ENCODE data around the gene S1PR4. TPM values are rescaled to one million over a fixed set of nuclear protein-coding genes. Genes with fewer than 3 reads are reported as not detected.
A peak's percentile ranks its signal among the peaks of the same experiment; 100 is the strongest.
"Not testable (repeated sequence)": the region's sequence is repeated elsewhere in the genome, so short reads cannot be mapped to it uniquely, and the experiment has no call there.

The S1PR4 gene
- total and polyA plus RNA-seq, 2 of the 13 experiments (the other 11 are each of a cell fraction or from before 2014, with no cell fraction given), result 0.07 to 0.09 TPM

GRCh38 chr19:3171894-3172672 lies 6.5 kb upstream of the S1PR4 start (continued):
- no peak for TF ChIP-seq SOX6 (IDR thresholded peaks at IDR 0.05)
- TF ChIP-seq SOX6 (CRISPR knock-in tag; IDR thresholded peaks at IDR 0.05), result no peak
- no peak for TF ChIP-seq JUND (CRISPR knock-in tag; IDR thresholded peaks at IDR 0.05)
- TF ChIP-seq ZMYM3 (CRISPR knock-in tag; IDR thresholded peaks at IDR 0.05), result peak; percentile 55; the same call in 1 of the 2 replicates
- no peak for TF ChIP-seq THRA (CRISPR knock-in tag; IDR thresholded peaks at IDR 0.05; ENCODE audit: borderline replicate concordance)
- TF ChIP-seq MTA1 (CRISPR knock-in tag; IDR thresholded peaks at IDR 0.05; ENCODE audit: borderline replicate concordance), result no peak
- TF ChIP-seq ZNF24 (IDR thresholded peaks at IDR 0.05), result peak; percentile 96
- no peak for TF ChIP-seq MTERF4 (CRISPR knock-in tag; IDR thresholded peaks at IDR 0.05)
- TF ChIP-seq ZMYM2 (CRISPR knock-in tag; IDR thresholded peaks at IDR 0.05), result 0 out of 2 replicates have a peak, but pooled peaks have one; percentile 37
- TF ChIP-seq SOX13 (IDR thresholded peaks at IDR 0.05), result no peak
- peak in 1 of 2 experiments; percentile 7; a peak in 1 of 4 replicates for TF ChIP-seq SOX13 (CRISPR knock-in tag; conservative IDR thresholded peaks at IDR 0.05 in 1 of 2, IDR thresholded peaks at IDR 0.05 in 1 of 2)
- TF ChIP-seq MEIS1 (CRISPR knock-in tag; IDR thresholded peaks at IDR 0.05; ENCODE audit: borderline replicate concordance), result no peak
- TF ChIP-seq ZNF503 (CRISPR knock-in tag; IDR thresholded peaks at IDR 0.05), result no peak
- TF ChIP-seq ZNF234 (CRISPR knock-in tag; conservative IDR thresholded peaks at IDR 0.05), result no peak
- no peak for TF ChIP-seq ZNF607 (CRISPR knock-in tag; IDR thresholded peaks at IDR 0.05; ENCODE audit: borderline replicate concordance)
- TF ChIP-seq ZNF772 (CRISPR knock-in tag; IDR thresholded peaks at IDR 0.05), result no peak
- TF ChIP-seq SAP130 (CRISPR knock-in tag; IDR thresholded peaks at IDR 0.05; ENCODE audit: low read depth), result peak; percentile 19; the same call in 1 of the 2 replicates
- TF ChIP-seq HNRNPL (IDR thresholded peaks at IDR 0.05; ENCODE audit: low read depth, low read length), result peak; percentile 71
- no peak for TF ChIP-seq BCL6 (CRISPR knock-in tag; IDR thresholded peaks at IDR 0.05)

GRCh38 chr19:3172673-3173000 lies 5.9 kb upstream of the S1PR4 start:
- BruUV-seq (replicated peaks); intact Hi-C loops (cut with micrococcal nuclease; ENCODE audit: unreplicated experiment); FAIRE-seq; DNase-seq (ENCODE audit: low spot score); ATAC-seq; H3K27me3 ChIP-seq (ENCODE audit: control insufficient read depth in 1 of 2, insufficient read depth in 2 of 2, low read length in 2 of 2); H3K9ac ChIP-seq (ENCODE audit: insufficient read depth, low read depth, low read length); H3K79me2 ChIP-seq (ENCODE audit: insufficient read depth, low read length); H3K27ac ChIP-seq (ENCODE audit: extremely low read length, insufficient read depth, low read length); H4K20me1 ChIP-seq (ENCODE audit: insufficient read depth, low read length); H3K36me3 ChIP-seq (replicated peaks in 1 of 2; ENCODE audit: control insufficient read depth in 1 of 2, insufficient read depth in 2 of 2, low read length in 2 of 2); in situ Hi-C loops (cut with HindIII; ENCODE audit: extremely low pct_ligation_motif_present, low pct_unique_long_range_greater_than_20kb); H3K9me3 ChIP-seq (ENCODE audit: low read length); H2AFZ ChIP-seq (ENCODE audit: low read length); CTCF ChIA-PET (ENCODE audit: low intra/inter-chr PET ratio, low total read pairs): not testable (repeated sequence)
- Histone ChIP-seq H3K4me1 (ENCODE audit: insufficient read depth, low read length) (peaks cover 48% of the 10 kb centered on the region), H3K4me2 (ENCODE audit: low read depth, low read length) (peak overlapping the region; percentile 57), H3K4me3 (replicated peaks in 1 of 3; ENCODE audit: insufficient read depth in 1 of 3, low read depth in 2 of 3, low read length in 3 of 3) (peak overlapping the region in 1 of 3 experiments; percentile 33; a peak in 1 of 6 replicates)
- WGBS (ENCODE audit: low lambda C conversion rate), result 51% methylated on average over 5 of the region's 6 CpGs
- POLR2A ChIA-PET, result interaction anchor here (0.7 kb wide), 1 partner anchor 11 kb away, joined by 3 read pairs; no protein-coding TSS in a partner anchor

Data from HepG2 (cell line).